ENCODE data around the gene RAB26.
"Not testable (repeated sequence)": the region's sequence is repeated elsewhere in the genome, so short reads cannot be mapped to it uniquely, and the experiment has no call there.

The RAB26 gene

DNA sequence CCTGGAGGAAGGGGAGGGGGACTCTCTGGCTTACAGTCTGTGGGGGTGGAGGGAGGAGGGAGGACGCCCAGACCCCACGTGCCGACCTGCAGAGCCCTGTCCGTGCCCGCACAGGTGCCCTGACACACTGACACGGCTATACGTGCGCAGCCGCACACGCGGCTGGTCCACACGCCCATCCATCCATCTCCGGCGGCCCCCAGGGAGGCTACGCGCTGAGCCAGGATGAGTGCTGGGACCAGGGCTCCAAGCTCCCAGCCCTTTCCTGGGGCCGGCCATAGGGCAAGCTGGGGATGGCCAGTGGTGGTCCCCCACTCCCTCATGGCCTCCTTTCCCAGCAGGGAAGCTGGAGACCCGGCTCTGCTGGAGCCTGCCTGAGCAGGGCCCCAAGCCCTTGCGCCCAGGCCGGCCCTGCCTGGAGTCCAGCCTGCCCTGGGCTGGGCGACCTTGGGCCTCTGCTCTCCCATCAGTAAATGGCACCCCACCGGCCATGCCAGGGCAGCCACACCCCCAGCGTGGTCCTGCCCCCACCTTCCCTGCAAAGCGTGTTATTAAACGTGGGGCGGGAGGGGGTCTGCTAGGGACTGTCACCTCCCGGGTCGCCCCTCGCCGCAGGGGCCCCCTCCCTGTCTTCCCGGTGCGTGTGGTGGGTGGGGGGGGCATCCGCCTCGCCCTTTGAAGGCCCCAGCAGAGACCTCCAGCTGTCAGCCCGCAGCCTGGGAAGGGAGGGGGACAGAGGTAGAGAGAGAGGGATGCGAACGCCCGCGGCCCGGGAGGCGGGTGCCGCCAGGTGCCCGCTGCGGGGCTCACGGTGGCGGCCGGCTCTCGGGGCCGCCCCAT is 47.1 kb downstream of the RAB26 start:
- DNase-seq (ENCODE audit: low read depth in 3 of 3, low spot score in 1 of 3): no peak

DNA sequence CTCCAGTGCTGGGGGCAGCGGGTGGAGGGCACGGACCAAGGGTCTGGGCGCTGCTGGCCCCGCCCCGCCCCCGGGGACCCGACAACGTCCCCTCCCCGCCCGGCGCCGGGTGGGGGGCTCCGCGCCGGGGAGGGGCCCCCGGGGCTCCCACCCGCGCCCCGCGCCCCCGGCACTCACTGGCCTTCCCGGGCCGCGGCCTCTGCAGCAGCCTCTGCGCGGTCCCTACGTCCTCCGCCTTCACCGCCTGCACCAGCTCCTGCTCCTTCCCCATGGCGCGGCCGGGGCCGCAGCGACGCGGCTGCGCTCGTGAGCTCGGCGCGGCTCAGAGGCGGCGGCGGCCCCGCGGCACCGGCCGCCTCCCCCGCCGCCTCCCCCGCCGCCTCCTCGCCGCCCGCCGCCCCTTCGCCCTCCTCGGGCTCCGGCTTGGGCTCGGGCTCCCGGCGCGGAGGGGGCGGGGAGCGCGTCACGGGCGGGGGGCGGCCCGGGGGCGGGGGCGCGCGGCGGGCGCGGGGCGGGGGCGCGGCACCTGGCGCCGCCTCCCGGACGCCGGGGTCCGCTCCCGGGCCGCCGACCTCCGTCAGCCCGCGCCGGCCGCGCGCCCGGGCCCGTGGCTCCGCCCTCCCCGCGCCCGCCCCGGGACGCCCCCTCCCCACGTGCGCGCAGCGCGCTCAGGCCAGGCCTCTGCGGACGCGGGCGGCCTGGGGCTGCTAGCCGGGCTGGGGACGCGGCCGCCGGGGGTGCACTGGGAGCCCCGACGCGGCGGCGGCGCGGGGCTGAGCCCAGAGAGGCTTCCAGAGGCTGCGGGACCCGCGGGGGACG is 47.9 kb downstream of the RAB26 start, which contains the start of gene CASKIN1:
TSS of gene CASKIN1 (minus strand) at position 444 of the 819 bp plus-strand sequence. CDS start at position 271, 173 bp downstream.
- no peak for DNase-seq (ENCODE audit: low read depth in 3 of 3, low spot score in 1 of 3)

DNA sequence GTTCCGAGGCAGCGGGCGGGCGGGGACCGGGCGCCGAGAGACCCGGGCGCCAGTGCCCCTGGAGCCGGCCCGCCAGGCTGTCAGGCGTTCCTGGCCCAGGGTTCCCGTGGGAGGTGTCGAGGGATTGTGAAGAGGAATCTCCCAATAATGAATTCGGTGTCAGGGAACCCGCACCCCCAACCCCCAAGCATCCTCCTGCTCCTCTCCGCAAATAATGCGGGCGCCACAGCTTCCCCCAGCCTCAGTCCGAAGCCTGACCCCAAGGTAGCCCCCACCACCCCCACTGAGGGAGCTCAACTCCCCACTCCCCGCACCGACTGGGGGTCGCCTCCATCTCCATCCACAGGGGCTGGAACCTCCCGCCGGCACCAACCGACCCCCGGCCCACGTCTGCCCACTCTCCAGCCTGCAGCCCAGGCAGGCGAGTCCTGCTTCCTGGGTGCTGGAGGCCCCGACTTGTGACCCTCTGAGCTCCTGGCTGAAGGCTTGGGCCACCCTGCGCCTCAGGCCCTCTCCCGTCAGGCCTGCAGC is 48.6 kb downstream of the RAB26 start:
- no peak for DNase-seq (ENCODE audit: low read depth in 3 of 3, low spot score in 1 of 3)

DNA sequence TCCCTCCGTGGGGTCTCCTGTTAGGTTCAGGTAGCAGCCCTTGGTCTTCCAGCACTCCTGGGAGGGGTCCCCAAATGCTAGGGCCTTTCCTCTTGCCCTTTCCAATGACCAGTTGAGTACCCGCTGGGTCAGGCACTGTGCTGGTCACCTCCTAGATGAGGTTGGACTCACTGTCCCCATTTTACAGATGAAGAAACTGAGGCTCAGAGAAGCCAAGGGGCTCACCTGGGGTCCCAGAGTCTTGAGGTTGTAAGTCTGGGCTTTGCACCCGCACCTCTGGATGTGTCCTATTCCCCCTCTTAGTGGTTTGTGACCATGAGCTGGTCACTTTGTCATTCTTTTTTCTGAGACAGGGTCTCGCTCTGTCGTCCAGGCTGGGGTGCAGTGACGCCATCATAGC is 49.3 kb downstream of the RAB26 start:
- DNase-seq (ENCODE audit: low read depth in 3 of 3, low spot score in 1 of 3): no peak

DNA sequence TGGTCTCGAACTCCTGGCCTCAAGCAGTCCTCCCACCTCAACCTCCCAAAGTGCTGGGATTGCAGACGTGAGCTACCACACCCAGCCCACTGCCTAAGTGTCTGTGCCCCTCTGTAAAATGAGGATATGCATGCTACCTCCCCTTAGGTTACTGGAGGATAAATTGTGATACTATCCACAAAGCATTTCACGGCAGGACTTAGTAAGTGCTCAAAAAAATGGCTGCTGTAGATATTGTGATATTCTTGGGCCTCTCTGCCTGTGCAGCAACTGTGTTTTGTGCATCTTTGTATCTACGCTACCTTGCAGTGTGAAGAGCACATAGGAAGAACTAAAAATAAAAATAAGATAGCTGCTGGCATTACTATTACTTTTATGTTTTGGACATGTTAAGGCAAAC is 49.9 kb downstream of the RAB26 start:
- no peak for DNase-seq (ENCODE audit: low read depth in 3 of 3, low spot score in 1 of 3)

DNA sequence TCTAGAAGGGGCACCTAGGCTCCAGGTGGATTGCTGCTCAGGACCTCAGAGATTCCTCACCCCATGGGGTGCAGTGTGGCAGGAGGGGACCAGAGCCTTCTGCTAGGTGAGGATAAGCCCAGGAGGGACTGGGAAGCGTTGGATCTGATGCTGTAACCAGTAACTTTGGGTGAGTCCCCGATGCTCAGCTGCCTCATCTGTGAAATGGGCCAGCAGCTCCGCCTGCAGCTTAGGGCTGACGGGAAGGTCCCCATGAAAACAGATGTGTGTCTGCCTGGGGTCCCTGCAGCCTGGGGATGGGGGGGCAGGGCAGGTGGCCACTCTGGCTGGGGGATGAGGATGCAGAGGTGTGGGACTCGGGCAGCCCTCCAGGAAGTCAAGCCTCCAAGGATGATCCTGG is 50.7 kb downstream of the RAB26 start:
- no peak for DNase-seq (ENCODE audit: low read depth in 3 of 3, low spot score in 1 of 3)

DNA sequence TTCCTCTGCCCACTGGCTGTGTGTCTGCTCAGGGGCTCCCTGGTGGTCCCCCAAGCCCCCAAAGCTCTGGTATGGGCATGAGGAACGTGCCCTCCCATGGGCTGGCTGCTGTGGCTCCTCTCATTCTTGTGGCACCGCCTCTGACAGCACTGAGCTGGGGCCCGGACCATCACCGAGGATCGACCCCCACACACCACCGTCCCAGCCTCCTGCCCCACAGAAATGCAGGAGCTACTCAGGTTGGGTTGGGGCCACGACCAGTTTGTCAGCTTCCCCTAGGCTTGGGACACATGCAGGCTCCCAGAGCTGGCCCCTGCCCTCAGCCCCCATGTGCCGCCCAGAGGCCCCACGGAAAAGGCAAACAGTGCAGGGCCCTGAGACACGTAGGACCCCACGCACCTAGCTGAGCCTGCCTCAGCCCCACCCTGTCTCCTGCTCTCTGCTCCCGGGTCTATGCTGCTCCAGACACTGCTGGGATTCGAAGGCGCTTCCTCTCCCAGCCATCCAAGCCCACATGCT is 51.3 kb downstream of the RAB26 start:
- no peak for DNase-seq (ENCODE audit: low read depth in 3 of 3, low spot score in 1 of 3)

DNA sequence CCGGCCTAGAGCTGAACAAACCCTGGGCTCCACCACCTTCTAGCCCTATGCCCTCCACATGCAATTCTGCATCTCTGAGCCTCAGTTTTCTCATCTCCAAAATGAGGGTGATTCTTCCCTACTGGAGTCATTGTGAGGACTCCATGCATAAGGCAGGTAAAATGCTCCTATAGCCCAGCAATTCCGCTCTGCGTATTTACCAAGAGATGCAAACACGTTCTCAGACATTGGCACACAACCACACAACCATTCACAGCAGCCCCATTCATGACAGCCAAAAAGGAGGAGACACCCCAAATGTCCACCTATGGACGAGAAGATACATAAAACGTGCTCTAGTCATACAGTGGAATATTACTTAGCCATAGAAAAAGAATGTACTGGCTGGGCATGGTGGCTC is 51.9 kb downstream of the RAB26 start:
- DNase-seq (ENCODE audit: low read depth in 3 of 3, low spot score in 1 of 3): no peak

DNA sequence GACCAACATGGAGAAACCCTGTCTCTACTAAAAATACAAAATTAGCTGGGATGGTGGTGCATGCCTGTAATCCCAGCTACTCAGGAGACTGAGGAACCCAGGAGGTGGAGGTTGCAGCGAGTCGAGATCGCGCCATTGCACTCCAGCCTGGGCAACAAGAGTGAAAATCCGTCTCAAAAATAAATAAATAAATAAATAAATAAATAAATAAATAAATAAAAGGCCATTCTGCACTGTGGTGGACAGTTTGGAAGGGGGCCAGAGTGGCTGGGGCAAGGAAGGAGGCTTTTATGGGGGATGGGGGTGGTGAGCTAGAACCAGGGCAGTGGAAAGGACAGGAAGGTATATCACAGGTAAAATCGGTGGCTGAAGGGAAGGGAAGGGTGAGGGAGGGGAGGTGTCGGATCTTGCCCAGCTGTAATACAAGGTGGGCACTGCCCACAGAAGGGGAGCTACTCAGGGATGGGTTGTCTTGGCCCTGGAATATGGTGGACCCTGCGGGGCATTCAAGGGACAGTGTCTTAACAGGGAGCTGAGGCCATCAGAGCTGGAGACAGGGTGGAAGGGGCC is 54.8 kb downstream of the RAB26 start:
- DNase-seq (ENCODE audit: low read depth in 3 of 3, low spot score in 1 of 3): not testable (repeated sequence)

Measured in stimulated activated CD4-positive, alpha-beta T cell treated with anti-CD3 and anti-CD28 coated beads, TNF-alpha, amount 100 ng/mL, for 1 hour (primary cell).